B cell (primary cell): Measurements from ENCODE around the gene PHF21A. TPM values are rescaled to one million over a fixed set of nuclear protein-coding genes. Genes with fewer than 3 reads are reported as not detected.

Experiments
- ATAC-seq: fragments of 200-7000 bp; cut with Tn5 transposase; one replicate; pipeline ENCODE4 v1.10.0; 2021; ENCODE audit warnings: low read depth, mild to moderate bottlenecking, moderate number of reproducible peaks, moderate library complexity
- CTCF ChIA-PET: fragments of 350-600 bp; sonication (Branson Sonifier 250); formaldehyde crosslinking; loops from one replicate; lab custom pipeline; 2021; ENCODE audit warnings: antibody characterized with exemption, inconsistent platforms; lab: Charles Lee
- POLR2A ChIA-PET: fragments of 350-600 bp; sonication (Branson Sonifier 250); formaldehyde crosslinking; loops from one replicate; lab custom pipeline; 2021; ENCODE audit warnings: antibody characterized with exemption; lab: Charles Lee
- DNase-seq: peaks from one replicate; pipeline ENCODE4 v3.0.0; 2013
- H2AFZ ChIP-seq: 2 replicates; pipeline ENCODE4 v1.6.1; 2012; ENCODE audit warnings: mild to moderate bottlenecking, low read depth, low read length; ENCODE audit not compliant: insufficient read depth, poor library complexity, severe bottlenecking
- H3K27ac ChIP-seq, 2 donors: 1 replicate in 1 of 2; 2 replicates in 1 of 2; pipeline ENCODE4 v1.5.1; 2012 to 2013; ENCODE audit warnings: low read length in 2 of 2, mild to moderate bottlenecking in 2 of 2, moderate library complexity in 1 of 2
- H3K27me3 ChIP-seq, 4 experiments: fragments of 200-600 bp in 1 of 4; sonication (generic) in 1 of 4; replicated peaks in 1 of 4; 1 replicate in 2 of 4; 2 replicates in 2 of 4; pipeline versions ENCODE4 v1.6.1 to v1.7.0; 2013 to 2016; ENCODE audit warnings: low read length in 3 of 4, mild to moderate bottlenecking in 2 of 4, mixed read lengths in 1 of 4, moderate library complexity in 1 of 4; ENCODE audit not compliant: insufficient read depth in 4 of 4, control insufficient read depth in 3 of 4; ENCODE audit errors: control extremely low read depth in 1 of 4
- H3K36me3 ChIP-seq, 2 experiments: replicated peaks in 1 of 2; 1 replicate in 1 of 2; 2 replicates in 1 of 2; pipeline versions ENCODE4 v1.6.1 to v1.7.1; 2013; ENCODE audit warnings: low read length in 1 of 2; ENCODE audit not compliant: insufficient read depth in 2 of 2, control insufficient read depth in 1 of 2; ENCODE audit errors: control extremely low read depth in 1 of 2, extremely low read depth in 1 of 2
- H3K4me1 ChIP-seq, 2 donors: fragments of 200-600 bp in 1 of 2; sonication (generic) in 1 of 2; 1 replicate in 1 of 2; 2 replicates in 1 of 2; pipeline versions ENCODE4 v1.5.1 to v1.6.1; 2013 to 2017; ENCODE audit warnings: low read length in 2 of 2; ENCODE audit not compliant: control insufficient read depth in 2 of 2, insufficient read depth in 2 of 2
- H3K4me2 ChIP-seq: replicated peaks from 2 replicates; pipeline ENCODE3; 2012; ENCODE audit warnings: mild to moderate bottlenecking, low read depth, low read length; ENCODE audit not compliant: poor library complexity, severe bottlenecking
- H3K4me3 ChIP-seq, 5 experiments: fragments of 200-600 bp in 1 of 5; sonication (generic) in 1 of 5; 1 replicate in 3 of 5; 2 replicates in 2 of 5; pipeline versions ENCODE4 v1.5.1 to v1.7.0; 2011 to 2016; ENCODE audit warnings: low read length in 4 of 5, mild to moderate bottlenecking in 4 of 5, low read depth in 2 of 5, control low read depth in 1 of 5, moderate library complexity in 1 of 5; ENCODE audit not compliant: insufficient read depth in 1 of 5; ENCODE audit errors: control extremely low read depth in 1 of 5, extremely low read depth in 1 of 5
- H3K79me2 ChIP-seq: fragments of 200-600 bp; sonication (generic); one replicate; pipeline ENCODE4 v1.6.0; 2016; ENCODE audit warnings: low read length; ENCODE audit not compliant: control insufficient read depth, insufficient read depth
- H3K9ac ChIP-seq: fragments of 200-600 bp; sonication (generic); 2 replicates; pipeline ENCODE4 v1.6.1; 2017; ENCODE audit warnings: mild to moderate bottlenecking, low read length, moderate library complexity
- H3K9me3 ChIP-seq, 3 donors: one replicate each; pipeline versions ENCODE4 v1.6.1 to v1.7.1; 2013; ENCODE audit warnings: low read length in 2 of 3; ENCODE audit not compliant: control insufficient read depth in 2 of 3, insufficient read depth in 1 of 3; ENCODE audit errors: control extremely low read depth in 1 of 3
- H4K20me1 ChIP-seq: 2 replicates; pipeline ENCODE4 v1.6.0; 2012; ENCODE audit warnings: mild to moderate bottlenecking, low read length; ENCODE audit not compliant: insufficient read depth, control insufficient read depth, poor library complexity, severe bottlenecking
- H3K27ac Mint-ChIP-seq: one replicate; pipeline ENCODE4 v1.8.0; 2021; ENCODE audit warnings: mixed read lengths
- H3K27me3 Mint-ChIP-seq: one replicate; pipeline ENCODE4 v1.8.0; 2021; ENCODE audit warnings: mixed read lengths
- H3K4me1 Mint-ChIP-seq: one replicate; pipeline ENCODE4 v1.8.0; 2021; ENCODE audit warnings: mixed read lengths
- H3K4me3 Mint-ChIP-seq: one replicate; pipeline ENCODE4 v1.8.0; 2021; ENCODE audit warnings: mixed read lengths
- H3K9me3 Mint-ChIP-seq: one replicate; pipeline ENCODE4 v1.8.0; 2022; ENCODE audit warnings: mixed read lengths; ENCODE audit not compliant: insufficient read depth
- EZH2 ChIP-seq: IDR thresholded peaks from 2 replicates; pipeline ENCODE4 v1.6.1; 2012; ENCODE audit warnings: borderline replicate concordance, low read depth, mild to moderate bottlenecking, moderate library complexity, low read length; ENCODE audit not compliant: insufficient read depth, poor library complexity, severe bottlenecking
- WGBS: methylation state at CpG from one replicate; pipeline ENCODE4 v1.1.5; 2013; ENCODE audit warnings: missing lambda C conversion rate; ENCODE audit not compliant: insufficient coverage; 5-methylcytosine and 5-hydroxymethylcytosine counted together
- intact Hi-C: fragments of 100-400 bp; cut with micrococcal nuclease; formaldehyde crosslinking; loops from one replicate; pipeline ENCODE4 v1.10.0; 2022
- polyA plus RNA-seq: library from polyadenylated mRNA; depleted of rRNA; stranded (reverse); fragments of >200 nt; gene quantifications from 2 replicates; pipeline ENCODE4 v1.2.3, GENCODE V29; 2012
- total RNA-seq, 2 donors: library from RNA; stranded (reverse); fragments of 120-200 nt in 1 of 2; gene quantifications; 1 replicate in 1 of 2; 2 replicates in 1 of 2; pipeline versions ENCODE4 v1.2.3 to v1.2.4, GENCODE V29; 2013 to 2022
- TF ChIP-seq, protein P1 (sequence below): fragments of 200-600 bp; IDR thresholded peaks from one replicate; pipeline ENCODE4 v1.8.0; 2022; ENCODE audit warnings: antibody characterized with exemption, mild to moderate bottlenecking

PHF21A gene
- total and polyA plus RNA-seq, 2 donors (not counting 1 experiment from before 2014, with no cell fraction given), result 41.9 to 103 TPM

DNA sequence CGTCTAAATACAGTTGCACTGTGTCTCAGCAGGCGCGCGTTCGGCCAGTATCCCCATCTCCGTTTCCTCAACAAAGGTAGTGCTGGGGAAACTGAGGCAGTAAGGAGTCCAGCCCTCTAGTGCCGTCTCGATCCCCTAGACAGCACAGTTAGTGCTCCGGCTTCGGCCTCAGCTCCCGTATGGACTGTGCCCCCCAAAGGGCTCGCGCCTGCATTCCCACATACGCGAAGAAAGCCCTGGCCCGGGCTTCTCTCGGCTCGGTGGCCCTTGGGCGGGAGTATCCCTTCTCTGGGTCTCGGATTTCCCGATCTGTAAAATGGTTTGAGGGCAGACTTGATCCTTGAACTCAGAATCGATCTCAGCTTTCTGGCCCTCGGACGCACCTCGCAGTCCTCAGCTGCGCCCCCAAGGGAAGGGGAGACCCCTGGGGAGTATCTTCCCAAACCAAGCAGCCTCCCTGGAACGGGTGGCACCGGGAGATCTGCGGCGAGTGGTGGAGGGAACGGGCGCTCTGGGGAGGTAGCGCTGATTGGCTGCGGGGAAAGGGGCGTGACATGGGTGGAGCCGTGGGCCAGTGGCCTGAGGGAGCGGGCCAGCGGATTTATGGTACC lies 202.8 kb downstream of the PHF21A start:
- intact Hi-C loops, result loop anchor here (1.0 to 10.0 kb wide), 10 partner anchors 12 to 1354 kb away; partner anchors contain the start of genes ATG13, CD82, CRY2 and DGKZ
- Mint-ChIP-seq H3K4me3 (peak overlapping the region; percentile 92), H3K9me3 (no peaks in the 10 kb centered on the region), H3K27me3 (no peaks in the 10 kb centered on the region), H3K27ac (peak overlapping the region; percentile 94), H3K4me1 (peaks cover 68% of the 10 kb centered on the region)
- H4K20me1 ChIP-seq, result peaks cover 47% of the 10 kb centered on the region
- no peaks in the 10 kb centered on the region for H3K27me3 ChIP-seq
- H3K27ac ChIP-seq, result peak overlapping the region; percentile 88 to 95
- ATAC-seq (peak; percentile 19), DNase-seq (peak; percentile 69)
- H3K4me1 ChIP-seq, result peaks cover 44 to 62% of the 10 kb centered on the region in 2 donors
- H3K9me3 ChIP-seq, result no peaks in the 10 kb centered on the region
- H2AFZ ChIP-seq, result peak overlapping the region; percentile 80
- CTCF ChIA-PET, result interaction anchor here (0.9 to 9.6 kb wide), 12 partner anchors 8 to 147 kb away, joined by 3 to 98 read pairs (median 4); partner anchors contain the start of gene CRY2
- peaks cover 2 to 22% of the 10 kb centered on the region in 2 experiments for H3K36me3 ChIP-seq
- WGBS, result under 1% methylated on average over 30 of the region's 38 CpGs
- POLR2A ChIA-PET, result interaction anchor here (0.9 to 9.1 kb wide), 5 partner anchors 8 to 113 kb away, joined by 4 to 162 read pairs (median 6); partner anchors contain the start of gene CRY2
- H3K9ac ChIP-seq, result peak overlapping the region; percentile 97
- no peak for TF ChIP-seq EZH2
- TF ChIP-seq, protein P1, sequence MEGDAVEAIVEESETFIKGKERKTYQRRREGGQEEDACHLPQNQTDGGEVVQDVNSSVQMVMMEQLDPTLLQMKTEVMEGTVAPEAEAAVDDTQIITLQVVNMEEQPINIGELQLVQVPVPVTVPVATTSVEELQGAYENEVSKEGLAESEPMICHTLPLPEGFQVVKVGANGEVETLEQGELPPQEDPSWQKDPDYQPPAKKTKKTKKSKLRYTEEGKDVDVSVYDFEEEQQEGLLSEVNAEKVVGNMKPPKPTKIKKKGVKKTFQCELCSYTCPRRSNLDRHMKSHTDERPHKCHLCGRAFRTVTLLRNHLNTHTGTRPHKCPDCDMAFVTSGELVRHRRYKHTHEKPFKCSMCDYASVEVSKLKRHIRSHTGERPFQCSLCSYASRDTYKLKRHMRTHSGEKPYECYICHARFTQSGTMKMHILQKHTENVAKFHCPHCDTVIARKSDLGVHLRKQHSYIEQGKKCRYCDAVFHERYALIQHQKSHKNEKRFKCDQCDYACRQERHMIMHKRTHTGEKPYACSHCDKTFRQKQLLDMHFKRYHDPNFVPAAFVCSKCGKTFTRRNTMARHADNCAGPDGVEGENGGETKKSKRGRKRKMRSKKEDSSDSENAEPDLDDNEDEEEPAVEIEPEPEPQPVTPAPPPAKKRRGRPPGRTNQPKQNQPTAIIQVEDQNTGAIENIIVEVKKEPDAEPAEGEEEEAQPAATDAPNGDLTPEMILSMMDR, result no peak
- H3K4me2 ChIP-seq, result peak overlapping the region; percentile 98
- peaks cover 54% of the 10 kb centered on the region for H3K79me2 ChIP-seq
- peak overlapping the region; percentile 86 to 99 (median 90) for H3K4me3 ChIP-seq
